Stimulated activated CD4-positive, alpha-beta T cell treated with anti-CD3 and anti-CD28 coated beads, Interleukin-12 subunit alpha, Interleukin-12 subunit beta, amount 100 ng/mL, for 48 hours (primary cell): Measurements from ENCODE around the gene GLTP.
"Not testable (repeated sequence)": the region's sequence is repeated elsewhere in the genome, so short reads cannot be mapped to it uniquely, and the experiment has no call there.

Source experiments
- DNase-seq, 3 donors: peaks; one replicate each; pipeline ENCODE4 v3.0.0-alpha.2; 2020; ENCODE audit warnings: low read depth in 2 of 3, low spot score in 1 of 3

Gene GLTP, protein sequence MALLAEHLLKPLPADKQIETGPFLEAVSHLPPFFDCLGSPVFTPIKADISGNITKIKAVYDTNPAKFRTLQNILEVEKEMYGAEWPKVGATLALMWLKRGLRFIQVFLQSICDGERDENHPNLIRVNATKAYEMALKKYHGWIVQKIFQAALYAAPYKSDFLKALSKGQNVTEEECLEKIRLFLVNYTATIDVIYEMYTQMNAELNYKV

DNA sequence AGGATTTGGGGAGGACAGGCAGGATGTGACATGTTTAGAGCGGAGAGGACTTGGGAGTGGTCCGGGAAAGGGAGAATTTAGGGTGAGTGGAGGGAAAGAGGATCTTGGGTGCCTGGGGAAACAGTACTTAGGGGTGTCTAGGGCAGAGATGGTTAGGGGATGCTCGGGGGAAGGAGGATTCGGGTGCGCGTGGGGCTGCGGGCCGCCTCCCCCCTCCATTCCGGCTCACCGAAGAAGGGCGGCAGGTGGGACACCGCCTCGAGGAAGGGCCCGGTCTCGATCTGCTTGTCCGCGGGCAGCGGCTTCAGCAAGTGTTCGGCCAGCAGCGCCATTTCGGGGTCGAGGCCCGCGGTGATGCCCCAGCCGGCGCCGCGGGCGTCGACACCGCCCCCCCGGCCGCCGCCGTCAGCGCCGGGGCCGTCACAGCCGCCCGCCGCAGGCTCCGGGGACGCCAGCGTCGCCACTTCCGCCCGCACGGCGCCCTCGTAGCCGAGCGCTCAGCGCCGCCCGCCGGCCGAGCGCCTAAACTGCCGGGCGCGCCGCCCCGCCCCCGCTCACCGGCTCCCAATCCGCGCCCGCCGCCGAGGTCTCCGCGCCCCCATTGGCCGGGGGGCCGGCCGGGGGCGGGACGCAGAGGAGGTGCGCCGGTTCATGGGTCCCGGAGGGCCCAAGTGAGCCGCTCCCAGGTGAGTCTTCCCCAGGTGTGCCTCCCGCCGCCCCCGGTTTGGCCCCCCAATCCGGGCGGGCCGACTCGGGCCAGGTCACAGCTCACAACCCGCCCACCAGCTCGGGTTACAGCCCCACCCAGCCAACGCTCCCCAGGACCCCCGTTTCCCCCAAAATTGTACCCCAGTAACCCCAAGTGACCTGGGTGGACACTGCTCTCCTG lies at the start of gene GLTP:
GLTP (minus strand) TSS at position 499 of the 889 bp plus-strand sequence; CDS start at position 332, 167 bp downstream.
- DNase-seq, result peak; percentile 73 to 88 (median 75)

DNA sequence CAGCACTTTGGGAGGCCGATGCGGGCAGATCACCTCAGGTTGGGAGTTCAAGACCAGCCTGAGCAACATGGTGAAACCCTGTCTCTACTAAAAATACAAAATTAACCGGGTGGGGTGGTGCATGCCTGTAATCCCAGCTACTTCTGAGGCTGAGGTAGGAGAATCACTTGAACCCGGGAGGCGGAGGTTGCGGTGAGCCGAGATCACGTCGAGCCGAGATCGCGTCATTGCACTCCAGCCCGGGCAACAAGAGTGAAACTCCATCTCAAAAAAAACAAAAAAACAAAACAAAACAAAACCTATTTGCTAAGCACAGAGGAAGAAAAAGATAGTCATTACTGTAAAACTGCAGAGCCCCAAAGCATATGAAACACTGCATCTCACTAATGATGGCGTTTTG lies 49.0 kb upstream of the GLTP start:
- not testable (repeated sequence) for DNase-seq

DNA sequence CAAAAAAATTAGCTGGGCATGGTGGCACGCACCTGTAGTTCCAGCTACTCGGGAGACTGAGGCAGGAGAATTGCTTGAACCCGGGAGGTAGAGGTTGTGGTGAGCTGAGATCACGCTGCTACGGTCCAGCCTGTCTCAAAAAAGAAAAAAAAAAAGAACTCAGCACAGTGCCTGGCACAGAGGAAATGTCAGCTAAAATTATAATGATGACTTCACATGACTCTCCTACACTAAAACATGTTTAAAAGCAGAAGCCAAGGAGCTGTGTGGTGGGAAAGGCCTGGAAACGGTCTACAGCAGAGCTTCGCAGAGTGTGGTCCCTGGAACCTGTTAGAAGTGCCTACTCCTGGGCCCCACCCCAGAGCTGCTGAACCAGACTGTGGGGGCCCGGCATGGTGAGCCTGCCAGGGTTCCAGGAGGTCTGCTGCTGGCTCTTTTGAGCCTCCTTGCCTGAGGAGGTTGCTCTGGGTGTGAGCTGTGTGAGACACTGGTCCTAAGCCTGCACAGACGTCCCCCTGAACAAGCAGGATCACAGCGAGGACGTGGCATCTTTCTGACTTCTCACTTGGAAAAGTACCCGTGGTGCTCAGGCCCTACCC lies 47.8 kb upstream of the GLTP start:
- DNase-seq, result no peak

DNA sequence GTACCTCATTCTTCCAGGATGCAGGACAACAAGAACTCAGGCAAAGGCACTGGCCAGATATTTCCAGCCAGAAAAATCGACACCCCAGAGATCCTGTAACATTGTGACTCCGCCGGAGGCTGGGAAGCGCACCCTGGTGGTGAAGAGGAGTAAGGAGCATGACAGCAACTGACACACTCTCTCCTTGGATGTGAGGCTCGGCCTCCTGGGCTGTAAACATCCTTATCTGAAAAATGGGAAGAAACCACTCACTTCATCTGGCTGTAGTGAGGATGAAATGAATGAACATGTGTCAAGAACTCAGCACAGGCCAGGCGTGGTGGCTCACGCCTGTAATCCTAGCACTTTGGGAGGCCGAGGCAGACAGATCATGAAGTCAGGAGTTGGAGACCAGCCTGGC lies 47.3 kb upstream of the GLTP start:
- peak; percentile 6 to 30 (median 16) for DNase-seq

DNA sequence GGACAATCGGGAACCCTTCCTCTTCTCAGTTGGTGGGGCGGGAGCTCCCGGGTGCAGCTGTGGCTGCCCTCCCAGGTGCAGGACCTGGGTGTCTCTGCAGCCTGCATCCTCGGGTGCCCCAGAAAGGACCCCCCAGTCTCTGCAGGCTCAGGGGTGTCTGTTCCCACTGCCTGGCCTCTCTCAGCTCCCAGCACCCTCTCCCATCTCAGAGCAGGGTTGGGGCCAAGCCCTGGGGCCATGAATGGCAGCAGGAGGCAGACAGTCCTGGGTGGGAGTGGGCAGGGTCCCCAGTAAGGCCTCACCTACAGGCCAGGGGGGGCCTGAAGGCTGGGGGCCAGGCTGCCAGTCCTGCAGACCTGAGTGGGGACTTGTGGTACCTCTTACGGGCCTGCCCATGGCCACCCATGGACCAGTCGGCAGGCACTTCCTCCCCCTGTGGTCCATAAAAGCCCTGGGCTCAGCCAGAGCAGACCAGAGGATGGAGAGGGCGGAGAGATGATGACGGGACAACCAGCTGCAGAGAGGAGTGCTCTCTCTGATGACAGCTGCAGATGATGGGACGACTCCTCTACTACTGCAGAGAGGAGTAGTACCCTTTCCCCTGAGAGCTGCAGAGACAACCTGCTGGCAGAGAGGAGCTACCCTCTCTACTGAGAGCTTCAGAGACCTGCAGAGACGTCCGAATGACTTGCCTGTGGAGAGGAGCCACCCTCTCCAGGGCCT lies 46.3 kb upstream of the GLTP start:
- DNase-seq, result no peak

DNA sequence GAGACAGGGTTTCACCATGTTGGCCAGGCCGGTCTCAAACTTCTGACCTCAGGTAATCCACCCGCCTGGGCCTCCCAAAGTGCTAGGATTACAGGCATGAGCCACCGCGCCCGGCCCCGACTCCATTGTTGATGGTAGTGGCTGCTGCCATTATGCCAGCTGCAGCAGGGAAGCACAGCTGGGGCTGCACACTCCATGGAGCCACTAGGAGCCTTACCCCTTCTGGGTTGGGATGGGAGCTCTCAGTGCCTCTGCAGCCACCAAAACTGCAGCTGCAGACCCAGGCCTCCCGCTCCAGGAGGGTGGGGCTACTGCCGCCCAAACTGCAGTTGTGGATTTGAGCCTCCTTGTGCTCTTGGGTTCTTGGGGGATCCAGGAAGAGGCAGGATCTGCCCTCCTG lies 45.7 kb upstream of the GLTP start:
- no peak for DNase-seq

DNA sequence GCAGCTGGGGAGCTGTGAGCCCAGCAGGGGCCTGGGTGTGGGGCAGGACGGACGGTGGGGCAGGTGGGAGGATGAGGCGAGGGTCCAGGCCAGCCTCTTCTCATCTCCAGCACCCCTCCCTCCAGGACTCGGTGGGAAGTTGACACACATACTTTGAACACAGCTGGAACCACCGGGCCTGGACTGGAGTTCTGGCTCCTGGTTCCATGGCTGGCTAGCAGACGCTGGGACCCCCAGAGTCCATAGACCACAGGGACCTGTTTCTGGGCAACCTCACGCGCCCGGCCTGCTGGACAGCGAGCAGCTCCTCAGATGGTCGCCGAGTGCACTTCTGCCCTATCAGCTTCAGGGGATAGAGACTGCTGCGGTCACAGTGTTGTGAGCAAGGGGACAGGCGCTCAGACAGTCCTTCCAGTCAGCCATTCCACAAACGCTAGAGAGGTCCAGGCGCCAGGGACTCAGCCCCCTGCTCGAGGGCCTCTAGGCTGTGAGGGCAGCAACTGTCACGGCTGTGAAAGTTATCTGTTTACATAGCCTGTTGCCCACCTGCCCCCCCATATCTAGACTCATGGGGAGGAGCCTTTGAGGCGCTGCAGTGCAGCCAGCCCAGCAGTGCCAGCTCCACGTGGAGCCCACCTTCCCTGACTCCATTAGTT lies 45.0 kb upstream of the GLTP start:
- DNase-seq, result no peak

DNA sequence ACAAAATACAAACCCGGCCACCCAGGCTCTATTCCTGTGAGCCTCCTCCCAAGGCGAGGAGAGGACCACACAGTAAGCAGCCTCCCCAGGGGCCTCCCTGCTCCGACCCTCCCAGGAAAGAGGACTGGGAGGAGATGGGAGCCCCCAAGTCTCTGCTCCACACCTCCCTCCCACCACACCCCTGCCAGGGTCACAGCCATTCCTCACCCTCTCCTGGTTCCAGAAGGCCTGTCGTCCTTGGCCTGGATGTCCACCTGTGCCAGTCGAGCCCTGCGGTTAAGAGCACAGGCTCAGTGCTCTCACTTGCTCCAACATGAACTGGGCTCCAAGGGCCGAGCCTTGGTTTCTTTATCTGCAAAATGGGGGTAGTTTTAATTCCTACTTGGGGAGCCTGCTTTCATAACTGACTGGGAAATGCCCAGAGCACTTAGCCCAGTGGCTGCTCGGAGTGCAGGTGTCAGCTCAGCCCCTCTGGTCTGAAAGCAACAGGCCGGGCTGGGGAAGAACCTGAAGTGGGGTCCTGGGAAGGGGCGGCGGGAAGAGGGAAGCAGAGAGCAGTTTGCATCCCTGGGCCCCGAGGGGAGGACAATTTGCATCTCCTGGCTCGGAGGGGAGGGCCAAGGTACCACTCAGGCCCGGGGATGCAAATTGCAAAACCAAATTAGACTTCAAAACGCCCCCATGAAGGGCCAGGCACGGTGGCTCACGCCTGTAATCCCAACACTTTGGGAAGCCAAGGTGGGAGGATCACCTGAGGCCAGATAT lies 43.3 kb upstream of the GLTP start:
- no peak for DNase-seq

DNA sequence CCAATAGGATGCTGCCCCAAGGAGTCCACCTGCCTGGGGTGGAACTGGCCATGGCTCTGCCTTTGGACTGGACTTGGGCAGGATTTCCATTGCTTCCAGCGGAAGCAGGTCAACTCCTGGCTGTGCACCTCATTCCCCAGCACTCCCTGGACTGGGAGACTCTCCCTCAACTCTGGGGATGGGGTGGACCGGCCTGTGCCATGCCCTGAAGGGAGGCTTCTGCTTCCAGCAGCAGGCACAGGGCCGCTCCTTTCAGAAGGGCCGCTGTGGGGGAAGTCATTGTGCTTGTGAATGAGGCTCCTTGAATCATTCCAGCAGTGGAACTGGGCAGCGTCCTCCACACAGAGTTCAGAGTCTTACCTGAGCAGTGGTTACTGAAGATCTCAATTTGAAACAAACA lies 42.7 kb upstream of the GLTP start:
- no peak for DNase-seq

DNA sequence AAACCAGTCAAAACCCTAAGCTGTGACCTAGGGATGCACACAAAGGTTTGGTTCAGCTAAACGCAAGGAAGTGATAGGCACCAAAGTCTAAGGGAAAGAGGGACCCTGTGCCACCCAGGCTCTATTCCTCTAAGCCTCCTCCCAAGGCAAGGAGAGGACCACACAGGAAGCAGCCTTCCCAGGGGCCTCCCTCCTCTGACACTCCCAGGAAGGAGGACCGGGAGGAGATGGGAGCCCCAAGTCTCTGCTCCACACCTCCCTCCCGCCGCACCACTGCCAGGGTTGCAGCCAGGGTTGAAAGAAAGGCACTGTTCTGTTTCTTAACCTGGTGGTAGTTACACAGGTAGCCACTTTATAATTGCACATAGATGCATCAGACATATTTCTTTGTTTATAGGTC lies 41.6 kb upstream of the GLTP start:
- no peak for DNase-seq

DNA sequence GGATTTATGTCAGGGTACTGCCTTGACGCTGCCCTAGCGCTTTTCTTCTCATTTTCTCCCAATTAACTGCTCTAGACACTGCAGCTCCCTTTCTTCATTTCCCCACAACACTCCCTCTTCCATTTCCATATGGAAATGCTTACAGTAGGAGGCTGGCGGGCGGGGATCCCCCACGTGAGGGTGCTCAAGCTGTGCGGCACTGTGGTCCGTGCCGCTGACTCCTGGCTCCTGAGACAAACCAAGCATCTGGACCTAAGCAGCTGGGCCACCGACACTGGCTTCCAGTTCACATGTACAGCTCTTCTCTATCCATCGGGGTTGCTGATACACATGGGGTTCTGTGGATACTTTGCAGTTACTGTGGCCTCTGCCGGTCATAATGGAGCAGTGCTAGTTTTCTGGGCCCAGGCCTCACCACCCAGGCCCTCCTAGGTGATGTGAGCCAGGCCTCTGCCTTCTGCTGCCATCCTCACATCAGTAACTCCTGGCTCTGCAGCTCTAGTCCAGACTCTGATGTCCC lies 40.0 kb upstream of the GLTP start:
- DNase-seq, result no peak

DNA sequence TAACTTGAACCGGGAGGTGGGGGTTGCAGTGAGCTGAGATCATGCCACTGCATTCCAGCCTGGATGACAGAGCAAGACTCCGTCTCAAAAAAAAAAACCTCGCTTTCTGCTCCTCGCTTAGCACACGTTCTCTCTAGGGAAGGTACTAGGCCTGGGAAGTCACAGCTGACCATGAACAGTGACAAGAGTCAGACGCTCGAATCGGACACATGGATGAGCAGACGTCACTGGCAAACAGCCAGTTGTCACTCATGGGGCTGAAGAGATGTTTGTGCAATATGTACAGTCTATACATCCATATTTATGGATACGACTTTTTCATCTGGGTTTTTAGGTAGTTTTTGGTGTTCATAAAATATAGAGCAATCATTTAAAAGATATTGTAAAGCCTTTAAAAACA lies 39.1 kb upstream of the GLTP start:
- DNase-seq, result no peak

DNA sequence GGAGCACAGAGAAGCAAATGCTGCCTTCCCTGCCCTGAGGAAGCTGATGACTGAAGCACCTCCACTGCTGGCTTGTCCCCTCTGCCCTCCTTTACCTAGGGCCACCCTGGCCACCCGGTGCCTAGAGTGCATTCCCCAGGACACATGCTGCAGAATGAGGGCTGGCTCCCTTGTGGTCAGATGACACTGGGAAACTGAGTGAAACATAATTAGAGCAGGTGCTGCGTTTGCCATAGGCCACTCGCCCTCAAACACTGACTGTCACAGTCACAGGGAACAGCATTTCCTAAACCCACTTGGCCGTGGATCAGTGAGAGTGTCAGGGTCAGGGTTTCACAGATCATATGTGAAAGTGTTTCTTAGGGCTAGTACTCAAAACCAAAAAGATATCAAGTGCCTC lies 35.7 kb upstream of the GLTP start:
- no peak for DNase-seq

DNA sequence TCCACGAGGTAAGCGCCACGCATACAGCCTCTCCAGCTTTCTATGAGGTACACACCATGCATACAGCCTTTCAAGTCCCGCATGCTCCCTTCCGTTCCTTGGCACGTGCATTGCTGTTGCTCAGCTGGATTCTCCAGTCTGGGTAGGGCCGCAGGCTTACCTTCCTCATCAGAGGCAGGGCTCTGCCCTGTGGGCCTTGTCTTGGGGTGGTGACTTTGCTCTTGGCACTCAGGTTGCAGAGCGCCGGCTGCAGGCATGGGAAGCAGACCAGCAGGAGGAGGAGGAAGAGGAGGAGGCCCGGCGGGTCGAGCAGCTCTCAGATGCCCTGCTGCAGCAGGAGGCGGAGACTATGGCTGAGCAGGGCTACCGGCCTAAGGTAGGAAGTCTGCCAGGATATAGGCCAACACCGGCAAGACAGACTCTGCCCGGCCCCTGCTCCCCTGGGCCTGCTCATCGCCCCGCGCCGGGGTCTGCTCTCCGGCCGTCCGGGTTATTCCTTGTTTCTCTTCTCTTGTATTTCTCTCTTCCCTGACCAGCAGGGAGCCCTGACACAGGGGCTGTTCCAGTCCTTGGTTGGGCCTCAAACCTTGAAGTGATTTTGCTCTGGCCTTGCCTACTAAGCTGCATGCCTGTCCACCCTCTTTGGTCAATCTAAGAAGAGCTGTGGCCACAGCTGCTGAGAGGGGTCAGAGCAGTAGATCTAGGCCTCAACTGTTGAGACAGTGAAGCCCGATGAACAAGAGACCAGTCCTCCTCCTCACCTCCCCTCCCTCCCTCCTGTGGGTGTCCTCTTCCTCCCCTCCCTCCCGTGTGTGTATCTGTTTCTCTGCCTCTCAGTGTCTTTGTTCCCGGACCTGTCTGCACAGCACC lies 35.1 kb upstream of the GLTP start:
- no peak for DNase-seq

DNA sequence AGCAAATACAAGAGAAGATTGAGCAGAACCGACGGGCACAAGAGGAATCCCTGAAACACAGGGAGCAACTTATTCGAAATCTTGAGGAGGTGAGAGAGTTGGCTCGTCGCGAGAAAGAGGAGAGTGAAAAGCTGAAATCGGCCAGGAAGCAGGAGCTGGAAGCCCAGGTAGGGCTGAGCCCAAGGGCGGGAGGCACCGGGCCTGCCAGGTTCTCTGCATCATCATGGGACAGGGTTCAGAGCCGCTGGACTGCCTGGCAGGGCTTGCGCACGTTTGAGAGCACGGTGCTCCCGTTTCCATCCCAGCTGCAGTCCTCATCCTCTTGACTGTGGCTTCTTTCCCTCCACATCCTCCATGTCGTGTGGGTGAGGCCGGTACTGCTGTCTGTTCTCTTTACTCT lies 34.1 kb upstream of the GLTP start:
- no peak for DNase-seq

DNA sequence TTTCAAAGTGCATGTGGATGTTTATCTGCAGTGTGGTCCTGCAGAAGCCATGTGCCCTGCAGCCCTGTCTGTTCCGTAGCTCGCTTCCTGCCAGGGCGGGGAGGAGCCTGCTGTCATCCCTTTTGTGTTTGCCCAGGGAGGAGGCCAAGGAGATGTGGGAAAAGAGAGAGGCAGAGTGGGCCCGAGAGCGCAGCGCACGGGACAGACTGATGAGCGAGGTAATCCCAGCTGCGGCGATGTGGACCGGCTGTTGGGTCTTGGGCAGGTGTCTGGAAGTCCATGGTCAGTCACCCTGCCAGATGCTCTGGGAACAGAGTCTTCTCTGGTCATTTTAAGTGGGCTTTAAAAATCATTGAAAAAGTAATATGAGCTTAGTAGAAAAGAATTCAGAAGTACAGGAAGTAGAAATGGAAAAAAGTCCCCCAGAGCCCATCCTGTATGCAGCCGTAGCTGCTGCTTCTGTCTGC lies 32.5 kb upstream of the GLTP start:
- no peak for DNase-seq

DNA sequence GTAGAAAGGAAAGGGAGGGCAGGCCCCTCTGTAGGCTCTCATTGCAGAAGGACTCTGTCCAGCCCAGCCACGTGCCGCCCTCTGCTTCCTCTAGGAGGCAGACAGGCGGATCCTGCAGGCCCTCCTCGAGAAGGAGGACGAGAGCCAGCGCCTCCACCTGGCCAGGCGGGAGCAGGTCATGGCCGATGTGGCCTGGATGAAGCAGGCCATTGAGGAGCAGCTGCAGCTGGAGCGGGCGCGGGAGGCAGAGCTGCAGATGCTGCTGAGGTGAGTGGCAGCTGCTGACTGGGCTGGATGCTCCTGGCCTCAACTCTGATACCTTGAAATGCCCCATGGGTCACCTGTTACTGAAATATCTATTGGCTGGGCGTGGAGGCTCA lies 30.6 kb upstream of the GLTP start:
- peak in 1 of 3 donors; percentile 21 for DNase-seq

DNA sequence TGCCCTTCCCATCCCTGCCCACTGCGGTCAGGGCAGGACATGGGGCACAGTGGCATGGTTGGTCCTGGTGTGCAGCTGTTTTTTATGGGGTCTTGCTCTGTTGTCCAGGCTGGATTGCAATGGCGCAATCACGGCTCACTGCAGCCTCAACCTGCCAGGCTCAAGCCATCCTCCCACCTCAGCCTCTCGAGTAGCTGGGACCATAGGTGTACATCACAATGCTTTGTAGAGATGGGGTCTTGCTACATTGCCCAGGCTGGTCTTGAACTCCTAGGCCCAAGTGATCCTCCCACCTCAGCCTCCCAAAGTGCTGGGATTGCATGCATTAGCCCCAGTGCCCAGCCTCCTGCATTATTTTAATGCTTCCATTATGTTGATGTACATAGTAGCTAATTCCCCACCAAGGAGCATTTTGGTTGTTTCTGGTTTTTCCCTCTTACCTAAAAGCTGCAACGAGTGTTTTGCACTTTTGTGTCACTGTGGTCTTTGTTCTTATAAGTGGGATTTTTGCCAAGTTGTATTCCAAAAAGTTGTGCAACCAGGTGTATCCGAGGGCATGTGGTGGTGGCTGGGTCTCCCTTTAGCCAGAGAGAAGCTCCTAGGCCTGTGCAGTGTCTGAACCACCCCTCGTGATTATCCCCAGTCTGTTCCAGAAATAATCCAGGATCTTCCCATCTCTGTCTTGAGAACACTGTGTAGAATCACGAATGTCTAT lies 30.1 kb upstream of the GLTP start:
- DNase-seq, result no peak
